Dedifferentiated amniotic fluid mesenchymal stem cell (primary cell): ENCODE data around the gene NCAM2.

Experiments
- DNase-seq: peaks from one replicate; pipeline ENCODE4 v3.0.0-alpha.2; 2016; ENCODE audit errors: extremely low spot score

The NCAM2 gene

GRCh38 chr21:21175798-21176334, 177.7 kb downstream of the NCAM2 start:
- no peak for DNase-seq

- DNase-seq: no peak
Measured at GRCh38 chr21:21177353-21177986, 179.3 kb downstream of the NCAM2 start.

GRCh38 chr21:21179619-21180298, 181.6 kb downstream of the NCAM2 start:
- DNase-seq: no peak

- no peak for DNase-seq
Measured at GRCh38 chr21:21182401-21183010, 184.3 kb downstream of the NCAM2 start.

GRCh38 chr21:21183092-21183491, 184.9 kb downstream of the NCAM2 start:
- DNase-seq: no peak

- DNase-seq: no peak
Measured at GRCh38 chr21:21184771-21185528, 186.7 kb downstream of the NCAM2 start.

GRCh38 chr21:21187579-21187978, 189.4 kb downstream of the NCAM2 start:
- no peak for DNase-seq

GRCh38 chr21:21188513-21189195, 190.4 kb downstream of the NCAM2 start:
- DNase-seq: no peak

GRCh38 chr21:21195417-21195943, 197.3 kb downstream of the NCAM2 start:
- DNase-seq: no peak

GRCh38 chr21:21196087-21196486, 197.9 kb downstream of the NCAM2 start:
- DNase-seq: no peak

GRCh38 chr21:21196848-21197247, 198.6 kb downstream of the NCAM2 start:
- no peak for DNase-seq

- no peak for DNase-seq
Measured at GRCh38 chr21:21199342-21200102, 201.3 kb downstream of the NCAM2 start.

- DNase-seq: peak; percentile 97
Measured at GRCh38 chr21:21200103-21200938, 202.1 kb downstream of the NCAM2 start.

GRCh38 chr21:21200939-21201615, 202.9 kb downstream of the NCAM2 start:
- no peak for DNase-seq

- DNase-seq: no peak
Measured at GRCh38 chr21:21203822-21204339, 205.7 kb downstream of the NCAM2 start.

- no peak for DNase-seq
Measured at GRCh38 chr21:21204366-21204996, 206.3 kb downstream of the NCAM2 start.

GRCh38 chr21:21205604-21206003, 207.4 kb downstream of the NCAM2 start:
- no peak for DNase-seq

GRCh38 chr21:21210552-21210951, 212.3 kb downstream of the NCAM2 start:
- DNase-seq: no peak
